ENCODE results near the gene SLFN13.
"Not testable (repeated sequence)": the region's sequence is repeated elsewhere in the genome, so short reads cannot be mapped to it uniquely, and the experiment has no call there.

The SLFN13 gene, protein sequence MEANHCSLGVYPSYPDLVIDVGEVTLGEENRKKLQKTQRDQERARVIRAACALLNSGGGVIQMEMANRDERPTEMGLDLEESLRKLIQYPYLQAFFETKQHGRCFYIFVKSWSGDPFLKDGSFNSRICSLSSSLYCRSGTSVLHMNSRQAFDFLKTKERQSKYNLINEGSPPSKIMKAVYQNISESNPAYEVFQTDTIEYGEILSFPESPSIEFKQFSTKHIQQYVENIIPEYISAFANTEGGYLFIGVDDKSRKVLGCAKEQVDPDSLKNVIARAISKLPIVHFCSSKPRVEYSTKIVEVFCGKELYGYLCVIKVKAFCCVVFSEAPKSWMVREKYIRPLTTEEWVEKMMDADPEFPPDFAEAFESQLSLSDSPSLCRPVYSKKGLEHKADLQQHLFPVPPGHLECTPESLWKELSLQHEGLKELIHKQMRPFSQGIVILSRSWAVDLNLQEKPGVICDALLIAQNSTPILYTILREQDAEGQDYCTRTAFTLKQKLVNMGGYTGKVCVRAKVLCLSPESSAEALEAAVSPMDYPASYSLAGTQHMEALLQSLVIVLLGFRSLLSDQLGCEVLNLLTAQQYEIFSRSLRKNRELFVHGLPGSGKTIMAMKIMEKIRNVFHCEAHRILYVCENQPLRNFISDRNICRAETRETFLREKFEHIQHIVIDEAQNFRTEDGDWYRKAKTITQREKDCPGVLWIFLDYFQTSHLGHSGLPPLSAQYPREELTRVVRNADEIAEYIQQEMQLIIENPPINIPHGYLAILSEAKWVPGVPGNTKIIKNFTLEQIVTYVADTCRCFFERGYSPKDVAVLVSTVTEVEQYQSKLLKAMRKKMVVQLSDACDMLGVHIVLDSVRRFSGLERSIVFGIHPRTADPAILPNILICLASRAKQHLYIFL
- total RNA-seq, result 3.5 to 13.4 (median 7.1) reads per million in 18 experiments

GRCh38 chr17:35448214-35448898 lies at the start of gene SLFN13:
Gene SLFN13 (minus strand): TSS chr17:35448766. CDS start chr17:35445680, 3,086 bp downstream.
- DNase-seq, result peak; percentile 86 to 91

DNA sequence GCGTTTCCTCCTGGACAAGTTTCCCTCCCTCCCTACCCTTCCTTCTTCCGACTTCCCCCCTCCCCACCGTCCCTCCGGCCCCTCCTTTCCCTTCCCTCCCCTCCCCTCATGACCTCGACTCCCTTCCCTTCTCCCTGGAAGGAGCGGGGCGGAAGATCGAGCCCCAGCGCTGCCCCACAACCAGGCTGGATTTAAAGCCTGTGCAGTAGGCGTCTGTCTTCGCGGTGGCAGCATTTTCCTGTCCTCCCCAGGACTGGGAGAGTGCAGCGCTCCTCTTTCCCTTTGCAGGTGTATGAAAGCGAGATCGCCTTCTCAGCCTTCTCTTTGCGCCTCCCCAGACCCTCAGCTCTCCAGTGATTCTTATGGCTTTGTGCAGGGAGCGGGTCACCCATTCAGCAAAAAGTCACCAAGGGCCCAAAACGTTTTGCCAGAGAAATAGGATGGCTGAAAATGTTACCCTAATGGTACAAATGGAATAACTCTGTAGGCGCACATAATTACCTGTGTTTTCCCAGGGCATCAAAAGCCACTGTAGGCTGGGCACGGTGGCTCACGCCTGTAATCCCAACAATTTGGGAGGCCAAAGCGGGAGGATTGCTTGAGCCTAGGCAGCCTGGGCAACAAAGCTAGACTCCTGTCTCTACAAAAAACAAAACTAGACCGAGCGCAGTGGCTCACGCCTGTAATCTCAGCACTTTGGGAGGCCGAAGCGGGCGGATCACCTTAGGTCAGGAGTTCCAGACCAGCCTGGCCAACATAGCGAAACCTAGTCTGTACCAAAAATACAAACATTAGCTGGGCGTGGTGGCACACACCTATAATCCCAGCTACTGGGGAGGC lies 48.1 kb upstream of the SLFN13 start:
- DNase-seq, result no peak

DNA sequence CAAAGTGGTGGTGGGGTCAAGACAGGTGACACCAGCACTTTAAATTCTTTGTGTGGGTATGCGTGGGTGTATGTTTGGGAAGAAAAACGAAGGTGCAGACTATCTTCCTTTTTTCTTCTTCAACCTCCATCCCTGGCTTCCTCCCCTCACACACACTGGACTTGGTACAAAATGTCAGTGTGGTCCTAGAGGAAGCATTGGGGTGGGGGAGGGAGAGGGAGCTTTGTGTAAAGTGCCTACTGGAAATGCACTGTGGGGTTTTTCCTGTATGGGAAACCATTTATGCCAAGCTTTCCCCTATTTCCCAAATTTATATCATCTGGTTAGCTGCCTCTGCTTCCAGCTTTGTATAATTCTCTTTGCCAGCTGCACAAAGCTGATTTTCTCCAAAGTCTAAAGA lies 44.5 kb upstream of the SLFN13 start:
- no peak for DNase-seq

DNA sequence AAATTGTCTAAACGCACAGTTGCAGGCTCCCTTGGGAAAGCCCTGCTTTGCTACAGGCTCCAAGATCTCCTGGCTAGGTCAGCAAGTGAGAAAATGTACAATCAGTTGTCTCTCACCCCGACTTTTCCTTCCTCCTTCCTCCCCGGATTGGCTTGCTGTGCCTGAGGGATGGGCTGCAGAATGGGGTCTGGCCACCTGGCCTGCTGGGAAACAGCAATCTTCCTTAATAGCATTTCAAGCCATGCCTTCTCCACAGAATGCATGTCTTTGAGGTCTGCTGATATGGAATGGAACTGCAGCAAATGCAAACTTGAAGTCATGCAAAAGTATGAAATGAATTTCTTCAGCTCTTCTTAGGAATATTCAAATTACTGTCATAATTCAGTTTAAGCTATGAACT lies 42.9 kb upstream of the SLFN13 start:
- no peak for DNase-seq

GRCh38 chr17:35489944-35490343 lies 41.4 kb upstream of the SLFN13 start:
- no peak for DNase-seq

DNA sequence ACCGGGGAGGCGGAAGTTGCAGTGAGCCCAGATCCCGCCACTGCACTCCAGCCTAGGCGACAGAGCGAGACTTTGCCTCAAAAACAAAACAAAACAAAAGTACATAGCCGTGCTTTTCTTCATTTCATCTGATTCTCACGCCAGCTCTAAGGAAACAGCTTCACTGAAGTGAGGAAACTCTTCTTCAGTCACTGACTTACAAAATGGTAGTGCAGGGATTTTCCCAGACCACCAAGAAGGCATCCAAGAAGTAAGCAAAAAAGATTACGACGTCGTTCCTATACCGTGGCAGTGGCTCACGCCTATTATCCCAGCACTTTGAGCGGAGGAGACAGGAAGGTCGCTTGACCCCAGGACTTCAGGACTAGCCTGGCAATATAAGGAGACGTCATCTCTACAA lies 40.4 kb upstream of the SLFN13 start:
- no peak for DNase-seq

DNA sequence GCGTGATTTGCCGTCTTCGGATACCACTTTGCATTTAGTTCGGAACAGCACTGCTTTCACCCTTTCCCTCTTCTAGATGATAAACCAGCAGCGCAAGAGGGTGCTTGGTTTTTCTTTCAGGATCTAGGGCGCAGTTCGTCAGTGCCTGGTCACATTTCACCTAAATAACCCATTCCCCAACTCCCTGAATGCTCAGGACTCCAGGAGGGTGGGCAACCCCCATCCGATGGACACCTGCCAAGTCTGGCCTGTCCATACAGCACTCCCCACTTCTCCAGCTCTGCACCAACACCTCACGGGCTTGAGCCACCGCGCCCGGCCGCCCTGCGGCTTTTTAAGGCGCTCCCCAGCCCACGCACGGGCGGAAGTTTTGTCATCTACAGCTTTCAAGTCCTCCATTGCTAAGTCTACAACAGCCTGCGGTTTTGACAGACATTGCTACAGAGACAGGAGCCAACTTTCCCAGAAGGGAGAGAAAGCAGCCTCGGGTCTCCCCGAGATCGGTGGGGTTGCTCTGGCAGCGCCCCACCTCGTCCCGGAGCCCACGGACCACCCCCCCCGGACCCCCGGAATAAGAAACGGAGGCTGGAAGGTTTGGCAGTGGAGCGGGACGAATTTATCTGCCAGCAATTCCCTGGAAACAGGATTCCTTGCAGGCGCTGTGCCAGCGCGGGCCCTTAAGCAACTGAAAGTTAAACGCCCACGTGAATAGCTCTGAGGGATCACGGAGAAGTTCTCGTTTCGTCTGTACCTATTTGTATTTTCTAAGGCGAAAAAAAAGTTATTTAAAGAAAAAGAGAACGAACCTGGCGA lies 38.6 kb upstream of the SLFN13 start:
- peak; percentile 88 to 92 for DNase-seq

DNA sequence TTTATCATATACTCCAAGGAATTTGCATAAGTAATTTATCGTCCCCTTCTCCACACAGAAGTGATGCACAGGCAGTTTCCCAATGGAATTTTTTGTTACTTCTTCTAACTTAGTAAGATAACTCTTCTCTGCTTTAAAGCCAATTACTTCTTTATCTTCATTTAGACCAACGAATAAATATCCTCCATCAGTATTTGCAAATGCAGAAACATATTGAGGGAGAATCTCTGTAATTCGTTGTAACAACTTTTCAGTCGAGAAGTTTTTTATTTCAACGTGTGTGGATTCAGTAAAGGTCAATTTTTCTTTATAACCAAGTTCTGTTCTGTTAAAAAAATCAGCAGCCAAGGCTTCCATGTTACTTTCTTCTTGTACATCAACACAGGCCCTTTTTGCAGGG lies 30.7 kb upstream of the SLFN13 start:
- no peak for DNase-seq

DNA sequence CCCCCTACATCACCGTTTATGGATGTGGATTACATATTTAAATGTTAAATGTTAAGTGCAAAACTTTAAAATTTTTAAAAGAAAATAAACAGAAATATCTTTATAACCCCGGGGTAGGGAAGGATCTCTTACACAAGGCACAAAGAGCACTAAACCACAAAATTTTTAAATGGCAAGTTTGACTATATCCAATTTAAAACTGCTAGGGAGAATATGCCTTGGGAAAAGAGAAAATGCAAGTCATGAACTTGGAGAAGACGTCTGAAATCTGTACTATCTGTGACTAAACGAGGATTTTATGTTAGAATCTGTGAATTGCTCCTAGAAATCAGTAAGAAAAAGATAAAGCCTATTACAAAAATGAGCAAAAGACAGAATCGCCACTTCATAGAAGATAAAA lies 28.7 kb upstream of the SLFN13 start:
- DNase-seq, result no peak

DNA sequence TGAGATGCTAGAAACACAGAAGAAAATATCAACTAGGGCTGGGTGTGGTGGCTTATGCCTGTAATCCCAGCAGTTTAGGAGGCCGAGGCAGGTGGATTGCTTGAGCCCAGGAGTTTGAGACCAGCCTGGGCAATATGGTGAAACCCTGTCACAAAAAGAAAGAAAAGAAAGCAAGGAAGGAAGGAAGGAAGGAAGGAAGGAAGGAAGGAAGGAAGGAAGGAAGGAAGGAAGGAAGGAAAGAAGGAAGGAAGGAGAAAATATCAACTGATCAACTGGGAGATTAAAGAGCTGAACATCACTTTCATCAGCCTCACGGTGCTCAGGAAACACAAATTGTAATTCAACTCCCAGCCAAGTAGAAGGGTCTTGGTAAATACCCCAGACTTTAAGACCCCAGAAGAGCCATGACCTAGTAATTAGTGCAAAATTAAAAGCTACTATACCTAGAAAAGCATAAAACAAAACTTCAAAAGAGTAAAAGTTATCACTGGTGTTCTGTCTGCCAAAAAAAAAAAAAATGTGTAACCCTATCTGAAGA lies 27.8 kb upstream of the SLFN13 start:
- DNase-seq, result no peak

DNA sequence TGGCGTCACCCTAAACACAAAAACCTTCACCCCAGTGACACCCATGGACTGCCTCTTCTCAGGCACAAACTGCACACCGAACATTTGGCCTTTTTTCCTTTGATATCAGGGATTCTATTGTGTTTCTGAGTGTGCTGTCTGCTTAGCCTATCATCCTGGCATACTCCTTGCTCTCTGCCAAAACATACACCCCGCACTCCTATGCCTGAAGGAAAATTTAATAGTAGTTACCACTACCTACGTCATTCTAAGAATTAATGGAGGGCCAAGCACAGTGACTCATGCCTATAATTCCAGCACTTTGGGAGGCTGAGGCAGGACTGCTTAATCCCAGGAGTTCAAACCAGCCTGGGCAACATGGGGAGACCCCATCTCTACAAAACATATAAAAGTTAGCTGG lies 19.9 kb upstream of the SLFN13 start:
- no peak for DNase-seq

- DNase-seq, result no peak
Observed at GRCh38 chr17:35467824-35468223, 19.3 kb upstream of the SLFN13 start.

DNA sequence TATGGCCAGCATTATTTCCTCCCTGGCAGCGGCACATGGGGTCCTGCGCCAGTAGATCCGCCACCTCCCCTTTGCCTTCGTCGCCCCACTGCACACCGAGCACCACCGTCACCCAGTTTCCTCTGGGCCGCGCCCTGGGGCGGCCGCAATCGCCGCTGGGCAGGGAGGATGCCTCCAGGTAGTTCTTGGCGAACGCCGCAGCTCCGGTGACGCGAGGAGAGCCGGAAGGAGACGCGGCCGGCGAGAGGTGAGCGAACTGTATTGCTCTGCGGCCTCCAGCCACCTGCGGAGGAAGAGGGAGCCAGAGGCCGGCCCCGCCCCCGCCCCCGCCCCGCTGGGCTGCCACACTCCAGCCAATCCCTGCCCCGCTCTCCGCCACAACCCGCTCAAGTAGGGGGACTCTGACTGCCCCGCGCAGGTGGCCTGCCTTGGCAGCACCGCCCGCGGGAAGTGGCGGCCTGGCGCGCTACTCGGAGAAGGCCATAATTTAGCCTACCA lies 11.8 kb upstream of the SLFN13 start:
- DNase-seq, result no peak

DNA sequence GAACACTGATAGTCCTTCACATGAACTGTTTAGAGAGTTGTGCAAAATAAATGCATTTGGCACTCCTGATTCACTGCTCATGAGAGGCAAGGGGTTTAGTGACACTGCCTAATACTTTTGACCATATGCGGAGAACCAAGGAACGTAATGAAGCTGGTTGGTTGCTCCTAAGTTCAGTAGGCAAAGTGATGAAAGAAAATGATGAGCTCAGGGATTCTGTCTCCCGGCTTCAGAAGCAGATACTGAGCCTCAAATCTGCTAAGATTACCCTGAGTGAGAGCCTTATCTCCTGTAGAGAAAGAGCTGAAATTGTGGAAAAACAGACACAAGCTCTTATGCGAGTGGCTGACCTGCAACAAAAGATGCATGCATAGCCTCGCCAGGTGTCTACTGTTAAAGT lies 5.5 kb upstream of the SLFN13 start:
- not testable (repeated sequence) for DNase-seq

DNA sequence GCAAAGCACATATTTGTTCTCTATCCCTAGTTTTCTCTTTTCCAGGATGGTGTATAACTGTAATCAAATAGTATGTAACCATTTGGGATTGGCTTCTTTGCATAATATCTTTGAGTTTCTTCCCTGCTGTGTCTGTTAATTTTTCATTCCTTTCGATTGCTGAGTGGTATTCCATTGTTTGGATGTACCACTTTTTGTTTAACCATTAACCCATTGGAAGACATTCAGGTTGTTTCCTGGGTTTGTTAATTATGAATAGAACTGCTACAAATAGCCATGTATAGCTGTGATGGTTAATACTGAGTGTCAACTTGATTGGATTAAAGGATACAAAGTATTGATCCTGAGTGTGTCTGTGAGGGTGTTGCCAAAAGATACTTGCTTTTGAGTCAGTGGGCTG lies 4.6 kb upstream of the SLFN13 start:
- no peak for DNase-seq

DNA sequence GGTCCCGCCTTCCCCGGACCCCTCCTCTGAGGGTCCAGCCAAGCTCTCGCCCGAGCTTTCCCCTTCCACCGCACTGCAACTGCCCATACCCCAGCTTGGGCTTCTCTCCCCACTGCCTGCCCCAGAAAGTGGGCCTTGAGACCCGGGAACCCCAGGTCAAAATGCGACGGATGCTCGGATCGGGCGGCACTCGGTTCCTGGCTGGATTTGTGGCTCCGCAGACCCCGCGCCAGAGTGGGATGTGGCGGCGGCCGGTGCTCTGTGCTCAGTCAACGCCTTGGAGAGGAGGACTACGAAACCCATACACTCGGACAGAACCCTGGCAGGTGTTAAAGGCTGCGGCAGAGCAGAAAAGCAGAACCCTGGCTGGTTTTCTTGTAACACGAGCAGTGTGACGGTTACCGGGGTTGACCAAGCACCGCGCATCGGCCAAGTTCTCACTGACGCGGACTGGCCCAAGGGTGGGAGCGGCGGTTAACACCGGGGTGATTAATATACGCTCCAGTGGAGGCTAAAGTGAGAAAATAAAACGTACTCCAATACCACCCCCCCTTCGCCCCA lies 885 bp upstream of the SLFN13 start:
- DNase-seq, result peak in 1 of 2 donors; percentile 26

DNA sequence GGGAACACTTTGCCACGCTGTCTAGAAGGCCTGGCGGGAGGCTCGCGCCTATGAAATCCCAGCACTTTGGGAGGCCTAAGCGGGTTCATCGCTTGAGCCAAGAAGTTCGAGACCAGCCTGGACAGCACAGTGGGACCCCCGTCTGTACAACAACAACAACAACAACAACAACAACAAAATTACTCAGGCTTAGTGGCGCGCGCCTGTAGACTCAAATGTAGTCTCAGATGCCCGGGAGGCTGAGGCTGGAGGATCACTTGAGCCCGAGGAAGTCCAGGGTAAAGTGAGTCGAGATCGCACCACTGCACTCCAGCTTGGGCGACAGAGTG lies 297 bp upstream of the SLFN13 start:
- DNase-seq, result no peak

DNA sequence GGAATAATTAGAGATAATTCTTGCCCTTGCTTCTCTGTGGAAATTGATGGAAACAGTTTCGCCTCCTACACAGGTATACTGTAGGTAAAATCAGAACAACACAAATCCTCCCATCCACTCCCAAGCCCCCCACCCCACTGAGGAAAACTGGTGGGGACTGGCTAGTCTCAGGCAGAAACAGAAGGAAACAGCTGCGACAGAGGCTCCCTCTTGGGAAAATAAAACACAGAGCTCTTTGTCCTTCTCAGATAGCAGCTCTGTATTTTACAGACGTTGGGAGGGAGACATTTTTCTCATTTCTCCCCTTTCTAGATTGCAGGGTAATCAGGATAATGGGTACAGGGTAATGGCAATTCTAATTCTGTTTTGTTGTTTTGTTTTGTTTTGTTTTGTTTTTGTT lies 1.1 kb downstream of the SLFN13 start:
- DNase-seq, result no peak

- no peak for DNase-seq
Observed at GRCh38 chr17:35438433-35438832, 10.1 kb downstream of the SLFN13 start.

DNA sequence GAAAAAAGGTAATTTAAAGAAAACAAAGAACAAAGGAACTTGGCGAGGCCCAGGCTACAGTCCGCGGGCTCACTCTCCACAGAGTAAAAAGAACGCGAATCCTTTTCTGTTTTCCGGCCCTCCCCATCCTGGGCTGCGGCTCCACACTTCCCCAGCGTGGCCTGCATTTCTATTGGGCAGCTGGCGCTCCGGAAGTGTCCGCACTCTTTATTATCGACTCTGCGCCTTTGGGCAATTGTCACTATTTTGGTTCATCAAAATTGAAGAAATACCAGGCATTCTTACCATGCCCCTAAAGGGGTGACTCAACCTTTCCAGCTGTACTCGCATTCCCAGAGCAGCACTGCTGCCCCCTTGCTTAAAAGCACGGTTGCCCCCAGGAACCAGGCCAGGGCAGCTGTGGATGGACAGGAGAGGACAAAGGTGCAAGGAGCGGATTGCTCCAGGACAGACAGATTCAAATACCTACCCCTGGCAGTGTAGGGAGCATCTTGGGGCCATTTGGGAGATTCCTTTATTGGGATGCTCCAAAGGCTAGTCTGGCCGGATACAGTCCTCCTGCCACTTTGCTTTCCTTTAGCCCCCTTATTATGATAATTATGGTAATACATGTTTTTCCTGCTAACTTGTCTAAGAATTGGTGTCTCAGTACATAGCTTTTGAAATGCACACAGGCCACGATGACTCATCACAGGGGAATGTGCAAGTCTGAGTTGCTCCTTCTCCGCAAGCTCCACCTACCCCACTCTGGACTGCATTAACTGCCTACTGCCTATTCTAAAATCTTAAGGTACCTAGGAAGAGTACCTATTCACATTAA lies 15.3 kb downstream of the SLFN13 start:
- peak; percentile 83 to 84 for DNase-seq

Data from inflammatory macrophage (primary cell).